Retina (tissue), 1 donor: ENCODE measurements around the gene GALNT10.

Source experiments
- DNase-seq: peaks from one replicate; pipeline ENCODE4 v3.0.0-alpha.2; 2016

The GALNT10 gene

DNA sequence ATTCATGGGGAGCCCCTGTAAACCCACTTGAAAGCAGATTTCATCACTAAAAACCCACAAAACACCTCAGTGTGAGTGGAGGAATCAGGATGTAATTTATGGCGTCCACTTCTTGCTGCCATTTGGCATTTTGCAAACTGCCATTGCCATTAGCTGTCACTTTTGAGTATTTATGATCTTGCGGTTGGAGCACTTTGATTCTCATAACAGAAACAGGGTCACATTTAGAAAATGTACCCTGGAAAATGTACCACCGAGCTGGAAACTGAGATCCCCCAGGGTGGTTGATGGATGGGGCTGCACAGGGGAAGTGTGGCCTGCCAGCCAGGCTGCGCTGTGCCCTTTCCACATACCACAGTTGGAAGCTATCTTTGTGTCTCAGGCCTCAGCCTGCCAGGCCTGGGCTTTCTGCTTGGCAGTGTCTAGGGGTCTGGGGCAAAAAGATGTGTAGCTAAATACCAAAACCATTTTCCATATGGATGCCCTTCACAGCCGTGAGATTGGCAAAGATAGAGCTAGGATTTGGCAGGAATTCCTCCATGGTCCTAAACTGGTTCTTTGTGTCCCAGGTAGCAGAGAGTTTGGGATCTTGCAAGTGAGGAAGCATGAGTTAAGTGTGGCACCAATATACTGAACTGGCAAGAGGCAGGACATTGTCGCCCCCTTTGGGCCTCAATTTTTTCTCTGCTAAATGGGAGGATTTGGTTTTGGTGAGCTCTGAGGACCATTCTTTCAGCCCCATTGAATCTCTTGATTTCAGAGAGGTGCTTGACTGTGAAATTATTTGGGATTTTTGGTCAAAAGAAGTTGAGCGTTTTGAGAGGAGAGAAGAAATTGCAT is 46.2 kb downstream of the GALNT10 start:
- DNase-seq = no peak

DNA sequence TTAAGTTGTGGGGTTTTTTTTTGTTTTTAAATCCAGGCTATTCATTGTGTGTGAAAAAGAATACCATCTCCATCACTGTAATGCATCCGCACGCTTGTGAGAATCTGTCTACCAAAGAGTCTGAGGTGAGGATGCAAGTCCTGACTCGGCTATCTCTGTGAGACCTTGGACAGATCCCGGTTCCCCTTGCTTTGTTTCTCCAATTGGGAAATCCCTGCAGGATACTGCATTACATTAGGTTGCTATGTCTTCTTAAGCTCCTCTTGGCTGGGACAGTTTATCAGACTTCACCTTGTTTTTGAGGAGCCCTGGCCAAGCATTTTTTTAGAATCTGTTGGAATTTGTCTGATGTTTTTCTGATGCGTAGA is 46.8 kb downstream of the GALNT10 start:
- DNase-seq = no peak

DNA sequence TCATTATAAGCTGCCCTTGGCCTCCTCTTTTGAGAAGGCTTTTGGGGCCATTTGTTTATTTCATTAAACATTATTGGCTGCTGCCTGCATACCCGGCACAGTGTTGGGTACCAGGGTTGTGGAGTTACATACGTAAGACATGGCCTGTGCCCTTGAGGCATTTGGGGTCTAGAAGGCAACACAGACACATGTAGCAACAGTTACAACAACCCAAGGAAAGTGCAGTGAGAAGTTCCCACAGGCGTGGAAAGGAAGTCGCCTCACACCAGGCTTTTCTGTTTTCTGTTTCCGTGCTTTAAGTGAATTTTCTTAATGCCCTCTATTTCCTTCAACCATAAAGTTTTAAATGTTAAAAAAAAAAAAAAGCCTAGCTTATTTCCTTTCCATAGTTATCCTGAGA is 47.4 kb downstream of the GALNT10 start:
- DNase-seq = no peak

DNA sequence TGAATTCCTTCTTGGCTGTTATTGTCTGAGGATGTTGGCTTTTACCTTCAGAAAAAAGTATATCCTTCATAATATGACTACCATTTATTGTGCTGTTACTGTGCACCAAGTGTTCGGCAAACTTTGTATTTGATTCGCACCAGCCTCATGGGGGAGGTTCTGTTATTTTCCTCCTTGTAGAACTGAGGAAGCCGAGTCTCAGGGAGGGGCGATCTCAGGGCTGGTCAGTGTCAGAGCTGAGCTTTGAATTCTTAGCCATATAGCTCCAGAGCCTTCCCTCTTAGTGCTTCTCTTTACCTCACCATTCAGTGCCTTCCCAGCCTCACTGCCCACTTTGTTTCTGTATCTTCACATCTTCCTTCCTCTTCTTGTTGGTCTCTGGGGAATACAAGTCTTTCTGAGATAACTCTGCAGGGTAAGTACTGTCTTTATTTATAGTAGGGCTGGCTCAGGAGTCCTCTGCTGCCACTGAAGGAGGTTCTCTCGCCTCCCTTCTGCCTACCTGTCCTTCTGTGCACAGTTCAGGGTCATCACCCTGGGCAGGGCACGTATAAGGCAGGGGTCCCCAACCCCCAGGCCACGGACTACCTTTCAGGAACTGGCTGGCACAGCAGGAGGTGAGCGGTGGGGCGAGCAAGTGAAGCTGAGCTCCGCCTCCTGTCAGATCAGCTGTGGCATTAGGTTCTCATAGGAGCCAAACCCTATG is 48.4 kb downstream of the GALNT10 start:
- DNase-seq = no peak

DNA sequence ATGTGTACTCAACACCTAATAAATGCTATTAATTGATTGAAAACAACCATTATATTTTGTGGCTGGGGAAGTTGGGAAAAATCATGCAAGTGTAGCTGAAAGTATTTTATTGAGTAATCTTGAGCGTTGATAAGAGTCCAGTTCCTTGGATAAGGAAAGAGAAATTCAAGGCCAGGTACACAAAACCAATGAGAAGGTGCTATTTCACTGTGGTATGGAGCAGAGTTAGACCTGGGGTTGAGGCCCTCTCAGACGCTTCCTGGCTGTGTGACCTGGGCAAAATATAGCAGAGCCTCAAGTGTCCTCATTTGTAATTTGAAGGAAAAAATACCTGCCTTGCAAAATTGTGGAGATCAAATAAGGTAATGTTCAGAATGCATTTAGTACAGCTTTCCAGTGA is 50.1 kb downstream of the GALNT10 start:
- DNase-seq = no peak

DNA sequence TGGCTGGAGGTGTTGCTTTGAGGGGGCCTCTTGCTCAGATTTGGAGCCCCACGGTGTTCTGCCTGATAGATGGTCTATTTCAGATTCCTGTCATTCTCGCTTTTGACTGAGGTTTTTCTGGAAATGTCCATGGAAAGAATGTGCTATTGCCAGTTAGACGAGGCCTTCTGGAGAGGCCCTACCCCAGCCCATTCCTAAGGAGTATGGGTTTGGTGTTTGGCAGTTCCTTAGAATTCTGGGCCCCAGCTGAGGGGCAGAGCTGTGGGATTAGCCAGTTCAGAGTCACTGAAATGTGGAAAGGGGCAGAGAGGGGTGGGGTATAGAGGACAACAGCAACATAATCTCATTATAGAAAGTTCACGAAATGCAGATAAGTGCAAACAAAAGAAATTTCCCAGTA is 50.5 kb downstream of the GALNT10 start:
- DNase-seq = no peak

DNA sequence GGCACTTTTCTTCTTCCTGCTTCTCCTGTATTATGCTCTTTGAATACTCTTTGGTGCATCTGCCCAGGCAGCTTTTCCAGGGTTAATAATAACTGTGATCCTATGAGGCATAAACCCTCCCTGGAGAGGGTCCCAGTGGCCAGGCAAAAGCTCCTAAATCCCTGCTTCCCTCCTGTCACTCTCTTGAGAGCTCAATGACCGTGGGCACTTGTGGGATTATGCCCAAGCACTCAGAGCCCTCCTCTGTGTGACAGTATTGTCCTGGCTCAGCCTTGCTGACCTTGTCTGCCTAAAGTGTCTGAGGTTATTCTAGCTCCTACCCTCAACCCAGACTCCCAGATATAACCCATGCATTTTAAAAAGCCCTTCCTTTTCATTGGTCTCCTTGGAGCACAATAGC is 51.9 kb downstream of the GALNT10 start:
- no peak for DNase-seq

DNA sequence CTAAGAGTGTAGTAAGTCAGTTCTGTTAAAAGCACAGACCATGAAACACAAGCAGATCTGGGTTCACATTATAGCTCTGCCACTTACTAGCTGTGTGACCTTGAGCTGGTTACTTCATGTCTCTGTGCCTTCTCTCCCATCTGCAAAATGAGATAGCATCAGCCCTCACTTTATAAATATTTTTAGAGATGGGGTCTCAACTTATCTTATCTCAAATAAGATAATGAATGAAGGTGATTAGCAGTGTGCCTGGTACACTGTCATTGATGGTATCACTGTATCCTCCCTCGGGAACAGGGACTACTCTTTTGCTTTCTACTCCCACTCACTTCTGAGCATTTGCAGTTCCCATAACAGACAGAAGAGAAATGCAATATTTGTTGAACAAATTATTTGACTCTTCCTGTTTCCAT is 52.4 kb downstream of the GALNT10 start:
- no peak for DNase-seq

DNA sequence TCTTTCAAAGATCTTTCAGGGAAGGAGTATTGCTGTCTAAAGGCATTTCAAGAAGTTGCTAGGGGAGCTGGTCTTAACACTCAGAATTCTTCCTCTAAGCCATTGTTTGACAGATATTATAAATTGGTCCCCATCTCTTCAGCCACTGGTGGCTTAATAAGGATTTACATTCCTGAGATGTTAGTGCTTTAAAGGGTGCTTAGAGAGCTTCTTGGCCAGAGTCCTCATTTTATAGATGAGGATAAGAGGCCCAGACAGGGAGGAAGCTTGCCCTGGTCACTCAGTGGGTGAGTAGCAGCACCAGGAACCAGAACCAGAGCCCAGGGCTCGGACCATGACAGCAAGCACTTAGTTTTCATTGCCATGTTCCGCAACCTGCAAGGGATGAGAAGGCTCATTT is 53.2 kb downstream of the GALNT10 start:
- DNase-seq = no peak

DNA sequence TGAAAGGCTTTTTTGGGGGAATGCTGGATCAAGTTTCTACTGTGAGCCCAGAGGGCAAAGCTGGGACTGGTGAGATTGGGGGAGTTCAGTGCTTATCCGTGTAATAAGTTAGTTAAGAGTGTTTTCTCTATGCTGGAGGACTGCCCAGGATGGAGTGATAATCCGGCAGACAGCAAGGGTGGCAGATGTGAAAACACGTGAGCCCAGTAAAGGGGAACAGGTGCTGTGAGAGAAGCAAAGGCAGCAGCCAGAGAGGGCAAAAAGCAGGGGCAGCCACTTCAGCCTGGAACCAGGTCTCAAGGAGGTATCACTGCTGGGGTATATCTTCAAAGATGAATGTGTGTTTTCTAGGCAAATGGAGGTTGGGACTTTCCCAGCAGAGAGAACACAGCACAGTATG is 53.9 kb downstream of the GALNT10 start:
- no peak for DNase-seq

DNA sequence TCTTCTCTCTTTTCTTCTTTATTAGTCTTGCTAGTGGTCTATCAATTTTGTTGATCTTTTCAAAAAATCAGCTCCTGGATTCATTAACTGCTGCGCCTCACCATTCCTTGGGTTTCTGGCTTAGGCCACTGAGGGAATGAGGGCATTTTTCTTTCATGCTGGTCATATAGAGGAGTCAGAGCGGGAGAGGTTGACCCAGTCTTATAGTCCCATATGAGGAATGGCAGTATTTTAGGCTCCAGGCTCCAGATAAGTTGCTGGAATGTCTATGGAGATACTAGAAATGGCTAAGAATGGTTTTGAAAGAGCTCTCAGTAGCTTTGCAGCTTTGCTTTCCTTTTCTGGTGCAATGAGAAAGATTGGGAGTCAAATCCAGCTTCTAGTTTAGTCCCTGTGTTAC is 58.2 kb downstream of the GALNT10 start:
- DNase-seq = no peak

DNA sequence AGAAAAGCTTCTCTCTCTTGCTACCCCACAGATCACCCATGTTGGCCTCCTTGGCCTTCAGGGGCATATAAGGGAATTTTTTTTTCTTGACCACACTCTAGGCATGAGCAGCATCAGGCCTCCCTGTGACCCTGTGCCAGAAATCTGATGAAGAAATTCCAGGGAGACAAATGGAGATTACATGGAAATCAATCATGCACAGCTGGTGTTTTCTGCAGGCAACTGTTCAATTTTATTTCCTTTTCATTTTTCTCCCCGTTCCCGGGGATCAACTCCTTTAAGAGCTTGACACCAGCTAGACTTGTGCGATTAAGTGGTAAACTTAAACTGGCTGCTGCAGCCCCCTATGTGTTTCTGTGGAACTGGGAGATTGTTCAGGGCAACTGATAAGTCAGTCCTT is 59.3 kb downstream of the GALNT10 start:
- DNase-seq = no peak

DNA sequence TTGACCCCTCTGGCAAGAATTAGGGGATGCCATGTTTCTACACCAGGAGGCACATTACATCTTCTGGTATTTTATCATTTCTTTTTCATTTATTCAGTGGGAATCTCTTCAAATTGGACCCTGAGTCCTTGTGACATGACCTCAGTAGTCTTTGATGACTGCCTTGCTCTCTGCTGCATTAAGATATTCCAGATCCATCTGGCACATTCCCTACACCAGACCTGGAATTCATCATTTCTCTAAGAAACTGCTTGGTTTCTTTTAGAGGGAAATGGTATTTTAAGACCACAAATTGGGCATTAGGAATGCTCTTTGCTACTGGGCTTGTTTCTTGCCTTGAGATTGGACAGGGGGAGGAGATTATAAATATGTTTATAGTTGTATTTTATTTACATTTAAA is 61.0 kb downstream of the GALNT10 start:
- DNase-seq = no peak

DNA sequence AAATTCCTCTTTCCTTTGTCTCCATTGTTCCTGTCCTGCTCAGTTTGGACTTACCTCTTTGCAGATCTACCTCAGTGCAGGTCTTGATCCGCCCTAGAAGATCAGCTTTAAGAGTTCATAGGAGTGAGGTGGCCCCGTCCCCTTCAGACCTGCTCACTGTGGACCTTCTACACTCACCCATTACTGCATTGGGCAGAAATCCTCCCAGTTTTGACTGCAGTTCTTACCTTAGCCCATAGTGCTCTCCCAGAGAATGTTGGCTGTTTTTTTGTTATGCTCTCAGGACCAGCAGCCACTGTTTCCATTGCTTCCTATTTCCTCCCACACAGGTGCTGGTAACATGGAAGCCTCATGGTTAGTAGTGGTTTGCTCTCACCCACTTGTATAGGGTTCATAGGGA is 63.3 kb downstream of the GALNT10 start:
- DNase-seq = no peak

DNA sequence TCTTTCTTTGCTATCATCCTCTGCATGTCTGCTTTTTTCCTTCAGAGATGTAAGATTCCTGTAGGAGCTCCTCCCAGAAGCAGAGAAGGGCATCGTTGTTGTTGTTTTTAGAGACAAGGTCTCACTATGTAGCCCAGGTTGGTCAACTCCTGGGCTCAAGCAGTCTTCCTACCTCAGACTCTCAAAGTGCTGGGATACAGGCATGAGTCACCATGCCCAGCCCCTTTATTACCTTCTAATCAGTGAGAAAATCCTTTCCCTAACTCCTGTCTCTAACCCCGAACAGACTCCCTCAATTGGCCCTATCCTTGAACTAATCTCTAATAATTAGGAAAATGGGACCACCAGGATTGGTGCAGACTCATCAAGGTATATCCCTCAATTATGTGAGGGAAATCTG is 64.4 kb downstream of the GALNT10 start:
- DNase-seq = no peak

DNA sequence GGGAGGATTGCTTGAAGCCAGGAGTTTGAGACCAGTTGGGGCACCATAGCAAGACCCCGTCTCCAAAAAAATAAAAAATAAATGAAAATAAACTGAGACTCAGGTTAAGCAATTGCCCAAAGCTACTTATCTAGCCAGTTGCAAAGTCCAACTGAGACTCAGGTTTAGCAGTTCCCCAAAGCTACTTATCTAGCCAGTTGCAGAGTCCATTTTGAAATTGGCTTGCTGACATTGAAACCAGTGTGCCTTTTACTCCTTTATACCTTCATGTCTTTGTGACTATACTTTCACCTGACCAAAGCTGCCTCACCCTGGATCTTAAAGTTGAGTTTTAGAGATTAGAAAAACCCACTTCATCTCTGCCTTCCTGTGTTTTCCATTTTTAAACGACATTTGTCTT is 66.5 kb downstream of the GALNT10 start:
- no peak for DNase-seq

DNA sequence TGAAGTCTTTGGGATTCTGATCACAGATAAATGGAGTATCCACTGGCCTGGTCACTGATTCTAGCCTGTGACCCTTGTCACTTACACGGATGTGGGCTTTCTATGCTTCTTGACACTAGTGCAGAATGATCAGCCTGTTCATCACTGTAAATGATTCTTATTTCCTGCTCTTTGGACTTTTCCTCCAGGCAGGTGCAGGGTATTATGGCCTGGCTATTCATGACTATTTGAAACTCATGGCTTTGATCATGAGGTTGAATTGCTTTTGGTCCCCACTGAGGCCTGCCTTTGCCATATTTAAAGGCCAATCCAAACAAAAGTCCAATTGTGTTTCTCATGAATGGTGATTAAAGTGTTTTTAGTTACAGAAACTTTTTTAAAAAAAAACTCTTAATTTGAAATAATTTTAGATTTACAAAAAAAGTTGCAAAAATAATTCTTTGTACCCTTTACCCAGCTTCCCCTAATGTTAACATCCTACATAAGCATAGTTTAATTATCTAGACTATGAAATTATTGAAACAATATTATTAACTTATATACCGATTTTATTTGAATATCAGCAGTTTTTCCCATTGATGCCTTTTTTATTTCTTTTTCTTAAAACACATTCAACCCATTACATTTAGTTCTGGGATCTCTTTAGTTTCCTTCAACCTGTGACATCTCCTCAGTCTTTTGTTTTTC is 68.1 kb downstream of the GALNT10 start:
- DNase-seq = no peak

DNA sequence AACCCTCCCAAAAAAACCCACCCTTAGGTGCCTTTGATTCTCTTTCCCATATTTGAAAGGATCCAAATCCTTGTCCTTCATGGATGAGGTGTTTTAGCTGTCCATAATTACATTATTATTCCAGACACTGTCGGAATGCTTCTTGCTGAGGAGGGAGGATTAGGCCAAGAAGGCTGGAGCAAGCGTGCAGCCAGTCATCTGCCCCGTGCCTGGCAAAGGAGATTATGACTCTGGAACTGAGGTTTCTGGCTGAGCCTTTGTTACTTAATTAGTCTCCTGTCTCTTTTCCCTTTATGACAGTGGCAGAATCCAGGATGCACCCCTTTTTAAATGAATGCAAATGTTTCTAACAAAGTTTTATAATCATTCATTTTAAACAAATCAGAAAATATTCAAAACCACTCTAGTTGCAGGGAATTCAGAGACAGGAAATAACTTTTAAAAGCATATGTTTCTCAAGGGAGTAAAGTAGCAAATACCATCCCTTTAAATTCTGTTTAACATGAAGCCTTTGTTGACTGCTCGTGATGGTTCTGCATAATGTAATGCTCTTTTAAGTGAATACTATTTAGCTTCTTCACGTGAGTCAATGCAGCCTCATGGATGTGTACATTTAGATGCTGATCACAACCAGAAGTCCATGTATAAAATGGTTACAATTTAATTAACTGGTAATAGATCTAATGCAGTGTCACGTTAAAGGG is 69.8 kb downstream of the GALNT10 start:
- peak; percentile 40 for DNase-seq

DNA sequence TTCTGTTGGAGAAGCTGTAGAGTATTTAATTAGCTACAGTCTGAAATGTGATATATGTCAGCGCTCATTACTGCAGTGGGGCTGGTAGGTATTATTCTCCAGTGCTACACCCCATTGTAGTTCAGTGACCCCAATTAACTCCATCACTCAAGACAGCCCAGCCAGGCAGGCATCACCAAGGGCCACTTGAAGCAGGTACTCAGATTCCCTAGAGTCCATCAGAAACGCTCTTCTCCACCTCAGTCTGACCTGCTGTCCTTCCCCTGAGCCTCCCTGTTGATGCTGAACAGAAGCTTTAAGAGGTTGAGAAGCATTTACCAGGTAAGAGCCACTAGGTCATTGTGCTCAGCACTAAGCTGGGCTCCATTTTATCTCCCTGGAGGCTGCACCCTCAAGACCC is 71.8 kb downstream of the GALNT10 start:
- DNase-seq = no peak

DNA sequence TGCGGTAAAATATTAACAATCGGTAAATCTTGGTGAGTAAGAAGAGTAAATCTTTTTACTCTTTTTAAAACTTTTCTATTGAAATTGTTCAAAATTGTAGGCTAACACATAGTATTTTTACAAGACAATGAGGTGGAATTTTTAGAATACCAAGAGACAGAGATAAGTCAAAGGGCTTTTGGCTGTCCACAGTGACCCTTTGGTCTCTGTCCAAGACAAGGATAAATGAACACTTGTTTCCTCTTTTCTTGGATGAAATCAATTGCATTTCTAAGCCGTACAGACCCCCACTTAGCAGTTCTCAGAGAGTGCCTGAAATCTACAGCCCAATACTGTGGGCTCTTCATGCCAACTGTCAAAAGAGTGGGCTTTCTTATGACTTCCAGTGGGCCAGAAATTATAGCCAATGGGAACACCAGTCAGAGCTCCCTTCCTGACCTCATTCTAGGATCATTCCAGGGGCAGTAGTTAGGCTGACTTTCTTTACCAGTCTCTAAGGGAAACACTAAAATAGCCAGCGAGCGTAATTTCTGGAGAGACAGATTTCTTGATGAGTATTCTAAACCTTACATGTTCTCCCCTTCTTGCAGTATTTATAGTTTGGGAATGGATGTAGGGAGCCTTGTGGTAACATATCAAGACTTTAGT is 74.1 kb downstream of the GALNT10 start:
- DNase-seq = no peak

DNA sequence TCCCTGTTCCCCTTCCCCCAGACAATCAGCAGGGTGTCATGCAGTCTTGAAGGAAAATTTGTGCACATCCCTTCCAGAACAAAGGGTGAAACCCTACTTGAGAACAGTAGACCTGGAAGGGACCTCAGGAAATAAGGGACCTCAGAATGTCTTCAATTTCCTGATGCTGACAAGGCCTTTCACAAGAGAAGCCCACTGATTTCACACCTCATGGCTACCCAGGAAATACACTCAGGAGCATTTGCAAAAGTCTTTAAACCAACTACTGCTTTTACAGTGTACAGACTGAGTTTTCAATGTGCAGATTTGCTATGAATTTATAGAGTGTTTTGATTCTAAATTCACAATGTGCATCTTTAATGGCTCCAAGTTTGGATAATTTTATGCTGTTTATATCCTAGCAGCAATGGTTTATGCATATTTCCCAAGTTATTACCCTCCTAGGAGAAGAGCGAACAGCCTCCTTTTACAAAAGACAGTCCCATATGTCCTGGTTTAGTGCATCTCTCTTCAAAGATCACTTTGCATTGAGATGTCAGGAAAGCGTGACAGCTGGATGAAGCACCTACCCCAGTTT is 74.8 kb downstream of the GALNT10 start:
- no peak for DNase-seq

DNA sequence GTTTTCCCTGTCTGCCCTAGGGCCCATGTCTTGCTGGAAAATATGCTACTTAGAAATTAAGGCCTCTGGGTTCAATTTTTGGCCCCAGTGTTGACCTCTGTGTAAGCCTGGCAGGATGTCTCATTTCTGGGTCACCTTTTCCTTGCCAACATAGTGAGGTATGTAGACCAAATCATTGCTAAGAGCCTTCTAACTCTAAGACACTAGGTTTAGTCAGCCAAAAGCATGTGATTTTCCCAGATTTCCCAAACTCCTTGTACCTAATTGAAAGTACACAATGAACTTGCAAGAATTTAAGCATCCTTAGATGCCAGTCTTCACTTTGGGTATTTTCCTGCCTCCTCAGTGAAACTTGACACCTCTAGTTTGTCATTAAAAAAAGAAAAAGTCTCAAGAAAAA is 77.0 kb downstream of the GALNT10 start:
- no peak for DNase-seq

DNA sequence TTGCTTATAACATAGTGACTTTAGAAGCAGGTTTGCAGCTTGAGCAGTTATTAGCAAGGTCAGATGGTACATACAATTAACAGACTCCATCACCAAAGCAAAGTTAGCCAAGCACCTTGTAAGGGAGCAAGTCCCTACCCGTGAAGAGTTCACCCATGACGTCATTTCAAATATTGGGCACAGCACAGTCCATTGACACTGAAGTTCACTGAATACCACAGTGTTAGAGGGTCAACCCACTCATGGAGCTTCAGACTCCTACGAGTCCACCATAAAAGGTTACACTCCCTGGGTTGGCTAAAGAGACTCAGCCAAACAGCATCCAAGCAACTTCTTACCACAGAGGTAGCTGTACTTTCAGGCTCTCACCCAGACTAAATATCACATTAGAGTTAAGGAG is 77.5 kb downstream of the GALNT10 start:
- DNase-seq = no peak
